Activated gamma-delta T cell treated with anti-CD3 and anti-CD28 coated beads, Interleukin-2, amount 50 U/mL, for 16 hours (primary cell): ENCODE results near the gene EPHA8.

ENCODE experiments used
- DNase-seq: peaks from one replicate; pipeline ENCODE4 v3.0.0-alpha.2; 2020; ENCODE audit warnings: low read depth

The EPHA8 gene

DNA sequence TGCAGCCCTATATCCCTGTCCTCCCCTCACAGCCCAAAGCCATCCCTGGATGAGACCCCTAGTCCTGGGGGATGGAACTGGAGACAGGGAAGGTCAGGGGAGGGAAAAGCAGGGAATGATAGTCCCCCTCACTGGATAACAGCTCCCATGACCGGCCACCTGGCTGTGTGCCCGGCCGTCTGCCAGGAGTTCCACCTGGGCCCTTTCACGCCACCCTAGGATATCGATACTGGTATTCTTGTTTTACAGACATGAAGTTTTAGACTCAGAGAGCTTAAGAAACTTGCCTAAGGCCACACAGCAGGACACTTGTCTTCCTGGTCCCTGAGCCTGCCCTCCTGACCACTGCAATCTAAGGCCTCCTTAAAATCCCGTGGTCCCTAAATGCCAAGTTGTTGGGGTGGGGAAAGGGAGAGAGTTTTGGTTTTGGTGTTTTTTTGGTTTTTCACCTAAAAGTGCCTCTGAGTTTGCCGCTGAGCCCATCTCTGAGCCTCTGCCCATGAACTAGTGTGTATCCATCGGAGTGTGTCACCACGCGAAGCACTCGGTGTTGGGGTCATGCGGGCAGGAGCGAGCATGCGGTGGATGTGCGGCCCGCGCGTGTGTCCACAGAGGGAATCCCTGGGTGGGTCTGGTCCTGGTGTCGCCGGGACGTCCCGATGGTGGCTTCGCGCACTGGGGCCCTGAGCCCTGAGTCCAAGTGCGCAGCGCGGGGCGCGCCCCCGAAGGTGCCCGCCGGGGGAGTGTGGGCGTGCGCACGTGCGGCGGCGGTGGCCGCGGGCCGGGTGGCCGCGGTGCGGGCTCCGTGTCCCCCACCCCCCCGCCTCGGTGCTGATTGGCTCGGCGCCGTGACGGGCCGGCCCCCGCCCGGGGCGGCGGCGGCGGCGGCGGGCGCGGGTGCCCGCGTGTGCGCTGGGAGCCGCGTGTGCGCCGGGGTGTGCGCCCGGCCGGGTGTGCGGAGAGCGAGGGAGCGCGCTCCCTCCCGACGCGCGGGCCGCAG is at the start of gene EPHA8:
Gene EPHA8 (plus strand): TSS at position 906 of the 1,000 bp plus-strand sequence. CDS start 147 bp downstream, outside the sequence.
- DNase-seq: no peak

DNA sequence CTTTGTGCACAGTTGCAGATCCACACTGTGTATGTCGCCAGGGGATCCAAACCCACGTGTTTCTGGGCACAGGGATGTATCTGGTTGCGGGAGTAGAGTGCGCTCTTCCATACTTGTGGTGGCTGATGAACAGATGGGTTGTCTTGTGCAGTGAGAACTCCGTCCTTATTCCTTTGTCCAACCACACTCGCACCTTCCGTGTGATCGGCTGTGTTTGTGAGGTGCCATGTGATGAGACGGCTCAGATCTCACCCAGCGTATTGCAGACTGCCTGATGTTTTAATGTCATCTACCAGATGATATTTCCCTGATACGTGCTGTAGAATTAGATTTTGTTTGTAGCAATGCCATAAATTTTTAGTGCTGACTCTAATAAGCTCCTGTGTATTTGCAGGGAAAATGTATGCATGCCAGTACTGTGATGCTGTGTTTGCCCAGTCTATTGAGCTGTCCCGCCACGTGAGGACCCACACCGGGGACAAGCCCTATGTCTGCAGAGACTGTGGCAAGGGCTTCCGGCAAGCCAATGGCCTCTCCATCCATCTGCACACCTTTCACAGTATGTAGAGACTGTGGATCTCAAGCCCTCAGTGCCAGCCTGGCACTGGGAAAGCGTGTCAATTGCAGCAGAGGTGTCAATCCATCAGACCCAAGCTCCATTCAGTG is 46.2 kb upstream of the EPHA8 start:
- no peak for DNase-seq

GRCh38 chr1:22517956-22518355 is 45.3 kb upstream of the EPHA8 start:
- no peak for DNase-seq

DNA sequence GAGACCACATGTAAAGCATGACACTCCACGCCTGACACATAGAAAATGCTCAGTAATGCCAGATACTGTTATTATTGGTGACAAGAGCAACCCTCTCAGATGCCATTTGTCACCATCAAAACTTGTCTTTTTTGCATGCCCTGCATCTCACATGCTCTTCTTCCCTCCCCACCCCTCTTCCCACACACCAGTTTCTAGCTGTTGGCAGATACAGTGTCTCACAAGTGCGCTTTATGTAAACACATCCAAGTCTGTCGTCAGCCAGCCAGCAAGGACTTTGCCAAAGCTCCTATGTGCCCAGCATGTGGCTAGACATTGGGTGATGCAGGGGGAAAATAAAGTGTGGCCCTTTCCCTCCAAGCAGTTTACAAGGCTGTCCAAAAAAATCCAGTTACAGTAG is 44.9 kb upstream of the EPHA8 start:
- no peak for DNase-seq

DNA sequence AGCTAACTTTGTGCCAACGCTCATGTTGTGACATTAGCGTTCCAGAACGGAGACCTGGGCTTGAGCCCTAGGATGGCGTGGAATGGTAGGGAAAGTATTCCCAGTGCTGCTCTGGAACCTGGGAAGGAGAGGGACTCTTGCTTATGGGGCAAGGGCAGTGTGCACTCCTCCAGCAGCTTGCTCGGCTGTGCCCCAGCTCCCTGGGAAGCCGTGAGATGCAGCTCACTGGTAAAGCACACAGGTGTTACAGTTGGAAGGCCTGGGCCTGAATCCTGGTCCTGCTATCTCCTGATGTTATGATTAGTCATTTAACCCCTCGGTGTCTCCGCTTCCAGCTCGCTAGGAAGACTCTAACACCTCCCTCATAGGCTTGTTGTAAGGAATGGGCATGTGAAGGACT is 42.4 kb upstream of the EPHA8 start:
- no peak for DNase-seq

DNA sequence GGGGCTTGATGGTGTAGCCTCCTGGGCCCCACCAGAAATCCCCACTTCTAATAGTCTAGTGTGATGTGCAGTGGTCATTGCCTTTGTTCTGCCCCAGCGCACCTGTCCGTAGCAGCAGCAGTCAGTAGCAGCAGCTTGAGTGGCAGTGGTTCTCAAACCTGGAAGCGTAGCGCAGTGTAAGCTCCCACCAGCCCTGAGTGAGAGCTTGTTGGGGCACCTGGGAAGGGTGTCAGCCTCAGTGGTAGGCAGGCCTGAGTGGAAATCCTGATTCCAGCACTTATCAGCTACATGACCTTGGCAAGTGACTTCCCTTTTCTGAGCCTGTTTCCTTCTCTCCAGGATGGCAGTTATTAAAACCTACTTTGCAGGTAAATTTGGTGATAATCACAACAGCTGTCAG is 41.6 kb upstream of the EPHA8 start:
- DNase-seq: no peak

DNA sequence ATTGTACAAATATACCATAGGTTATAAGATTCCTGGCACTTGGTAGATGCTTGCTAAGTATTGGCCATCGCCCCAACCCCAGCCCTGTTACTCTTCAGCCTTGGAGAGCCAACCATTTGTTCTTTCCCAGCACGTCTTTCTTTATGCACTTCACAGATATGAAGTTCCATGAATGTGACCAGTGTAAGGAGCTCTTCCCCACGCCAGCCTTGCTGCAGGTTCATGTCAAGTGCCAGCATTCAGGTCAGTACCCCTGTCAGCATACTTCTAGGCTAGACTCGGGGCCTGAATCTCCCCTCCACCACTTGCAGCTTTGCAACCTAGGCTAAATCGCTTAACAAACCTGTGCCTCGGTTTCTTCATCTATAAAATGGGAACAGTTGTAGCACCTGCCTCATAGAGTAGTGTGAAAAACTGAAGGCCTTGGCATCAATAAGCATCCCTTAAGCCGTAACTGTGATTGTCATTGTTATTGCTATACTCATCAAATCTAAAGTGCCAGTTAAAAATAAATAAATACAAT is 41.0 kb upstream of the EPHA8 start:
- no peak for DNase-seq

DNA sequence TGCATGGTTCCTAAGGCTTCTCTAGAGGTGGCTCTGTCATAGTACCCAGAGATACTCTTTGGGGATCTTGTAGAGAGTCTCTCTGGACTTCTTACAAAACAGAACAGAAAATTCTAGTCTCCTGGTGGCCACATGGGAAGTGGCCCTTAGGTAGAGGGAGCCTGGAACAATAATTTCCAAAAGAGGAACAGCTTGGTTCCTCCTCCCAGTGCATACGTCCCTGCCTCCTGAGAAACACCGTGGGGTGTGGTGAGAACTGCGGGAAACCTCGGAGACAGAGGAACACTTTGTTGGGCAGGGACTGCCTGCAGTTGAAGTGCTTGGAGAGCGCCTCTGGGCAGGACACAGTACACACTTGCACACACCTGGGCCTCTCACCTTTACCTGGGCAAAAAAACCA is 38.8 kb upstream of the EPHA8 start:
- no peak for DNase-seq

DNA sequence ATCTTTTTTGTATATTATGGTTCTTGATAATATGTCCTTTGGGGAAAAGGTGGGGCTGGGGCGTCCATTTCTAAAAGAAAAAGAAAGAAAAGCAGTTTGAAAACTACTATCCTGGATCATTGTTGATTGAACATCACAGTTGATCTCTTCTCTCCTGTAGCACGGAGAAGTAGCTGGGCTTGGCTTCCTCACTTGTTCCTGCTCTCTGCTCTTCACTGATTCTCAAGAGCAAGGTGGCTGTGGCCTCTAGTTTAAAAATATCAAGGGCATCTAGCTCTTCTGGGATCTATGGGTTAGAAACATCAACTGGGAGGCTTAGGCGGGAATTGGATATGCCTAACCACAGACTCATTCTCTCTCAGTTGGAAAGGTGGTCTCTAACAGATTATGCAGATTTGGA is 38.1 kb upstream of the EPHA8 start:
- DNase-seq: no peak

DNA sequence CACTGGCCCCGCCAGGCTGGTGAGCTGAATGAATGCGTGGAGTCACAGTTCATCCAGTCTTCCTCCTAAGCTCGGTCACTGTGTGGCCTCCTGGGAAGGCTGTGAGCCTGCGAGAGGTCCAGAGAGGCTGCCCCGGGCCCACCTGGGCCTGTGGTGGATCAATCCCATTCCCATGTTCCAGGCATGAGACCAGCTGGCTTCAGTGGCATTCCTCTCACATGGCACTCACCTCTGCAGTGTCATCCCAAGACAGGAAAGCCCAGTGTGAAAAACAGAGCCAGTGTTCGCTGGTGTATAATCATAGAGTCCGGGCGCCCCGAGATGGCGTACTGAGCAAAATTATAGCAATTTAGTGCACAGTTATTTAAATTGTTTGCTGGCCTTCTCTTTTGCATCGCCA is 37.6 kb upstream of the EPHA8 start:
- no peak for DNase-seq

DNA sequence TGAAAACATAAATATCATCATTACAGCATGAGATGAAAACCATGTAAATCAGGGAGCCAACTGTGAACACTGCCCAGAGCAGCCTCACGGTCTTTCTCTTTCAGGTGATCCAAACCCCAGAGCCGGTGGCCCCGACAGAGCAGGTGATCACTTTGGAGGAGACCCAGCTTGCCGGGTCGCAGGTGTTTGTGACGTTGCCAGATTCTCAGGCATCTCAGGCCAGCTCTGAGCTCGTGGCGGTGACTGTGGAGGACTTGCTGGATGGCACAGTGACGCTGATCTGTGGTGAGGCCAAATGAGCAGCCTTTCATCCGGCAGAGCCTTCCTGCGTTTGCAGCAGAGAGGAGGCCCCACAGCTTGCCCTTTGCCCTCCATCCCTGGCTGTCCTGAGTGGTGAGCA is 37.2 kb upstream of the EPHA8 start:
- DNase-seq: no peak

DNA sequence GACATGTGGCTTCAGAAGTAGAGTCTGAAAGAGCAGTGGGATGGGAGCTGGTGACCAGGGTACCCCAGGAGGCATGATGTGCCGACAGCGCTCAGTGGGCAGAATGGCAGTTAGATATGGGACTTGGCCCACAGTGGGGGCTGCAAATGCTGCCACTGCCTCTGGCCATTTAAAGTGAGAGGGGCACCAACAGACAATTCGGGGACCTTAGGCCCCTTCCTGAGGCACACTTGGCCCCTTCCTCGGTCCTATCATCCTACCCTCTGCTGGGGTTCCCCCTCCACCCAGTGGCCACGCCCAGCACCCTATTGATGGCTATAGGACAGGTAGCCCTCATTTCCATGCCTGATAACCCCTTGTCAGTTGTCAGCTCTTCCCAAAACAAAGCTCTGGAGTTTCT is 36.6 kb upstream of the EPHA8 start:
- DNase-seq: no peak

GRCh38 chr1:22527122-22527521 is 36.2 kb upstream of the EPHA8 start:
- DNase-seq: no peak

GRCh38 chr1:22527555-22528296 is 35.6 kb upstream of the EPHA8 start:
- no peak for DNase-seq

GRCh38 chr1:22528451-22528850 is 34.8 kb upstream of the EPHA8 start:
- DNase-seq: no peak

DNA sequence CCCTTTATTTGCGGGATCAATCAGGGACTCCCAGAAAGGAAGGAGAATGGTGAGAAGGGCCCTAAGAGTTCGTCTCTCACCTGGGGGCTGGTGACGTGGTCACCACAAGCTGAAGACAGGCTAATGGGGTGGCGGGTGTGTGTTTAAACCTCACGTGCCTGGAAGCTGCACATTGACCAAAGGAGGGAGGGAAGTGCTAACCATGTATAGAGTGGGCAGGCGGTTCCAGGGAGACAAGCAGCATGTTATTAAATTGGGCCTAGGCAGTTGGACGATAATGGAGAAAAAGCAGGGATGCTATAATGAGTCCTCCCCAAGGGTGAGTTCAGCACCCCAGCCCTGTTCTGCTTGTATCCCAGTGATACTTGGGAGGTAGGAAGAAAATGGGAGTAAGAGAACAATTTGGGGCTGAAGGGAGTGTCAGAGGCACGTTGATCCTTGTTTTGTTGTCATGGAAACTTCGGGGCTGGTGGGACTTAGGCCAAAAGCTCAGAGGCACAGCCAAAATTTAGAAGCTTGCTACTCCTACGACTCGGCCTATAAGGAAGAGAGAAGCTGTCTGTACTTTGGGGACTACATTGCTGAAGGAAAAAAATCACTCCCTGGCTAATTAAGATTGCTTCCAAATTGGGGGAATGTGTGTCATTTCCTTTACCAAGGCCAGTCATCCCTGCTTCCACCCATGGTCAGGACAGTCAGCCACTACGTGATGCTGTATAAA is 33.2 kb upstream of the EPHA8 start:
- no peak for DNase-seq

GRCh38 chr1:22530715-22531114 is 32.6 kb upstream of the EPHA8 start:
- DNase-seq: no peak

GRCh38 chr1:22531251-22531650 is 32.0 kb upstream of the EPHA8 start:
- no peak for DNase-seq

DNA sequence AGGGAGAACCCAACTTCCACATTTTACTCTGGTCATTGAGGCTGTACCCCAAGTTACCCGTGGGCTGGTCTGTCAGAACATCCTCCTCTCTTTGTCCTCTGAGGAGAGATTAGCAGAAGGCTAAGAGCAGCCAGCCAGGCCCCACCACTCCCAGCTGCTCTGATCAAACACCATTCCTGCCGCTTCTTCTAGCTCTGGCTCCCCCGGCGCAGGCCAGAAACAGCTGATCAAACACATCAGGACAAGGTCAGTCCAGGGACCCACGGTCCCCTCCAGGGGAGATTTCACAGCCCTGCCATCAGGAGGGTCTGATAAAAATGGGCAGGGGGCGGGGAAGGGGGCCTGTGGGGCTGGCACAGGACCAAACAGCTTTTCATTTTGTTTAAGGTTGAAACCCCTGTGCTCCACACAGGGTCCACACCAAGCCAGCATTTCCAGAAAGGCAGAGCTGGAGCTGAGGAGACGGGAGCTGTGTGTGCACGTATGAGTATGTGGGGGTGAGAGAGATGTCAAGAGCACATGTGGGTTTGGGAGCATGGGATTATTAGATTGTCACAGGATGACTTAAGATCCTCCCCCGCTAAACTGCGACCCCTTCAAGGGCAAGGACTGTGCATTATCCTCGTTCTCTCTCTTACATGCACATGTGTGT is 29.9 kb upstream of the EPHA8 start:
- DNase-seq: no peak

GRCh38 chr1:22534951-22535350 is 28.3 kb upstream of the EPHA8 start:
- no peak for DNase-seq

GRCh38 chr1:22535399-22535798 is 27.9 kb upstream of the EPHA8 start:
- no peak for DNase-seq
